ENCODE results near the gene COBL. TPM values are rescaled to one million over a fixed set of nuclear protein-coding genes. Genes with fewer than 3 reads are reported as not detected.

COBL gene
- total and polyA plus RNA-seq, 9 of the 15 experiments (the other 6 are each of a cell fraction or from before 2014, with no cell fraction given), result 0.01 to 2.4 (median 0.09) TPM; not detected in 3

- H3K27ac ChIP-seq (ENCODE audit: extremely low read depth, low read depth, low read length), result no peak overlapping the region
- no peak for FAIRE-seq
- no TSS peak for BruUV-seq (replicated peaks)
- H3K4me2 ChIP-seq (ENCODE audit: insufficient read depth, low read length), result no peak overlapping the region
- intact Hi-C loops (cut with micrococcal nuclease) (no loop called here), in situ Hi-C loops (cut with MboI) (no loop called here)
- H3K9me3 ChIP-seq (replicated peaks; ENCODE audit: control insufficient read depth, insufficient read depth, low read depth, low read length), result no peaks in the 10 kb centered on the region
- ATAC-seq, result peak; percentile 81
- H3K9me1 ChIP-seq (ENCODE audit: control insufficient read depth, insufficient read depth, low read length), result no peaks in the 10 kb centered on the region
- H3K4me1 ChIP-seq (replicated peaks in 1 of 2; ENCODE audit: control insufficient read depth in 2 of 2, insufficient read depth in 2 of 2, low read length in 2 of 2), result no peaks in the 10 kb centered on the region
- DNase-seq (ENCODE audit: extremely low read depth in 1 of 4, low spot score in 3 of 4), result peak in 1 of 4 experiments; percentile 9
- WGBS (ENCODE audit: insufficient coverage, low coverage, missing lambda C conversion rate), result 3% methylated on average over 6 of the region's 6 CpGs
- peaks cover 3 to 7% of the 10 kb centered on the region in 2 experiments; a peak in 3 of 5 replicates for H3K27me3 ChIP-seq (ENCODE audit: control insufficient read depth in 2 of 2, insufficient read depth in 2 of 2, low read length in 2 of 2)
- TF ChIP-seq PRPF4 (IDR thresholded peaks at IDR 0.05; ENCODE audit: insufficient read depth, low read depth, low read length, poor library complexity, severe bottlenecking), result no peak
- peak; percentile 28 to 69 (median 50); a peak in 4 of 6 replicates for TF ChIP-seq CTCF (IDR thresholded peaks at IDR 0.05 in 2 of 3, conservative IDR thresholded peaks at IDR 0.05 in 1 of 3; ENCODE audit: insufficient read depth in 2 of 3, low read depth in 1 of 3, low read length in 3 of 3)
- TF ChIP-seq RAD21 (CRISPR knock-in tag; conservative IDR thresholded peaks at IDR 0.05 in 1 of 2, IDR thresholded peaks at IDR 0.05 in 1 of 2), result peak in 1 of 2 experiments; percentile 50; a peak in 2 of 4 replicates
- no peaks in the 10 kb centered on the region for H4K20me1 ChIP-seq (replicated peaks; ENCODE audit: control insufficient read depth, insufficient read depth, low read length)
- no peak overlapping the region for H2AFZ ChIP-seq (ENCODE audit: low read depth, low read length)
- no peaks in the 10 kb centered on the region for H3K79me2 ChIP-seq (ENCODE audit: control insufficient read depth, insufficient read depth, low read length)
- CTCF ChIA-PET (ENCODE audit: low intra/inter-chr PET ratio), result interaction anchor here (0.7 kb wide), 1 partner anchor 367 kb away, joined by 3 read pairs; no protein-coding TSS in a partner anchor
- no peak overlapping the region for H3K4me3 ChIP-seq
- H3K9ac ChIP-seq (ENCODE audit: insufficient read depth in 1 of 2, low read depth in 2 of 2, low read length in 2 of 2), result no peak overlapping the region
- POLR2A ChIA-PET, result interaction anchor here (0.6 kb wide), 1 partner anchor 13 kb away, joined by 4 read pairs; no protein-coding TSS in a partner anchor
- no peaks in the 10 kb centered on the region for H3K36me3 ChIP-seq (ENCODE audit: control insufficient read depth, insufficient read depth, low read length)
These were observed 334.9 kb downstream of the COBL start for GRCh38 chr7:50981743-50982142.
